Dermis blood vessel endothelial cell (primary cell): ENCODE measurements around the gene MYL5. TPM values are rescaled to one million over a fixed set of nuclear protein-coding genes. Genes with fewer than 3 reads are reported as not detected.
"Not testable (repeated sequence)": the region's sequence is repeated elsewhere in the genome, so short reads cannot be mapped to it uniquely, and the experiment has no call there.

Experiments used
- DNase-seq: peaks from one replicate; pipeline ENCODE4 v3.0.0; 2010
- total RNA-seq: library from RNA; depleted of rRNA; stranded (reverse); fragments of >200 nt; gene quantifications from 2 replicates; pipeline ENCODE4 v1.2.3, GENCODE V29; 2014

The MYL5 gene, protein sequence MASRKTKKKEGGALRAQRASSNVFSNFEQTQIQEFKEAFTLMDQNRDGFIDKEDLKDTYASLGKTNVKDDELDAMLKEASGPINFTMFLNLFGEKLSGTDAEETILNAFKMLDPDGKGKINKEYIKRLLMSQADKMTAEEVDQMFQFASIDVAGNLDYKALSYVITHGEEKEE
- 7.3 and 13.6 TPM in 2 replicates for total RNA-seq

DNA sequence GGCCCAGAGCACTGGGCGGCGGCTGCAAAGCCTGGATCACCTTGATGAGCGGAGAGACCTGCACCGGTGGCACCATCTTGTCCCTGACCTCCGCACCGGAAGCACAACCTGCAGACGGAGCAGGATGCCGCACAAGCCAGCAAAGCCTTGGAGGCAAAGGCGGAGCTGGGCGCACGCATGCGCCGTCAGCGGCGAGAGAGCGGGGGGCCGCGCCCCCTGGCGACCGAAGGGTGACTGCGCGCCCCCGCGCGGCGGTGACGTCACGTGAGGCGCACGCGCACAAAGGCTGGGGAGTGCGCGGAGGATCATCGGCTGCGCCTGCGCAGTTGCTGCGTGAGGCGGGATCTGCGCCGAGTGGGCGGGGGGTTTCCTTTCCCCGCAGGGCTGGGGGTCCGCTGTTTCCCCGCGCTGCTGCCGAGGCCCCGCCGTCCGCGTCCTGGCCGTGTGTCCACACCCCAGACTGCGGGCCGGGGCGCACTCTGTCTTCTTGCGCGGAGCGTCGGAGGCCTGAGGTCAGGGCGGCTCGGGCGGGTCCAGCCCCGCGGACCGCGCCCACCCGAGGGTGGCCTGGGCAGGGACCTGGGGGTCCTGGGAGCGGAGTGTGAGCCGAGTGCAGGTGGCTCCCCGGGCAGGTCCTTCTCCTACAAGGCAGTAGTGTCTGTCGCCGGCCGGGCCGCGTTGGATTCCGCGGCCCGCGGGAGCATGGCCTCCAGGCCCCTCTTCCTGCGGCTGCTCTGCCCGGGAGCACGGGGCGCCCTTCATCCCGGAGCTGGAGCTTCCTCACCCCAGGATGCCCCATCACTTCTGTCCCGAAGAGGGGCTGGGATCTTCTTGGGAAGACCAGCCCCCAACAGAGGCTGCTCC, at the start of gene MYL5, which contains the start of gene ATP5ME:
Gene MYL5, plus strand, starts transcription at position 371 of the 864 bp plus-strand sequence. CDS start 3,485 bp downstream, outside the sequence.
Gene ATP5ME, minus strand, starts transcription at position 105 of the 864 bp plus-strand sequence. Its CDS starts 29 bp downstream, at position 76.
- peak; percentile 96 for DNase-seq

DNA sequence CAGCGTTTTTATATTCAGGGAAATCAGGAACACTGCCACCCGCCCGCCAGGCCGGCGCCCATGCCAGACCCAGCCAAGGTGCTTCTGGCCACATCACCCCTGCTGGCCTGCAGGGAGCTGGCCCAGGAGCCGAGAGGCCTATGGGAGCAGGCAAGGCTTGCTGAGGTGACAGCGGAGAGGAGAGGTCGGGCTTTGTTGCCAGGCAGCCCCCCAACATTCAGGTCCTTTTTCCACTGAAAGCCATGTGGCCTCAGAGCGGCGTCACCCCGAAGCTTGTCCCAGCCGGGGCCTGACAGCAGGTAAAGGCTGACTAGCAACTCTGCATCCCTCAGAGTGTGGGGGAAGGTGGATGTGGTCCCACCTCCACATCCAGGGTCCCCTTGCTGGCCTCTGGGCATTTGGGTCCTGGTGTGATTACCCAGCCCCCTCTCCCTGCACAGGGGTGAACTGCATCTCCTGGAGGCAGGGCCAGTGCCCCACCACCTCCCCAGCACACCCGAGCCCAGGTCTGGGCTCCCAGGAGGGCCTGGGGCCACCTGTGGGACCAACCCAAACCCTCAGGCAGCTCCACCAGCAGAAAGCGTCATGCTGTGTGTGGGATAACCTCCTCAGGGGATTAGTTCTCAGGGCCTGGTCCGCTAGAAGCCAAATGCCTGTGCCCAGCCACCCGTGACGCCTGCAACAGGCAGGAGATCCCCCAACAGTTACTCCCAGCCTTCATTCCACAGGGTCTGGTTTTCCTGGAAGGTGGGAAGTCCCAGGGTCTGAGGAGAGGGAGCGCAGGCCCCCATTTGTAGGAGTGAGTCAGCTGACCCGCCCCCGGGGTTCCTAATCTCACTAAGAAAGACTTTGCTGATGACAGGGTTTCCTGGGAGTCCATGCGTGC, 49.4 kb upstream of the MYL5 start, which contains the start of gene PDE6B:
Gene PDE6B, plus strand, starts transcription at position 869 of the 886 bp plus-strand sequence. CDS start 54 bp downstream, outside the sequence.
- DNase-seq: no peak

DNA sequence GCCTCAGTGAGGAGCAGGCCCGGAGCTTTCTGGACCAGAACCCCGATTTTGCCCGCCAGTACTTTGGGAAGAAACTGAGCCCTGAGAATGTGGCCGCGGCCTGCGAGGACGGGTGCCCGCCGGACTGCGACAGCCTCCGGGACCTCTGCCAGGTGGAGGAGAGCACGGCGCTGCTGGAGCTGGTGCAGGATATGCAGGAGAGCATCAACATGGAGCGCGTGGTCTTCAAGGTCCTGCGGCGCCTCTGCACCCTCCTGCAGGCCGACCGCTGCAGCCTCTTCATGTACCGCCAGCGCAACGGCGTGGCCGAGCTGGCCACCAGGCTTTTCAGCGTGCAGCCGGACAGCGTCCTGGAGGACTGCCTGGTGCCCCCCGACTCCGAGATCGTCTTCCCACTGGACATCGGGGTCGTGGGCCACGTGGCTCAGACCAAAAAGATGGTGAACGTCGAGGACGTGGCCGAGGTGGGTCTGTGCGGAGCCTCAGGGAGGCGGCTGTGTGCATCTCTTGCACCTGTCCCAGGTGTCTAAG, 48.6 kb upstream of the MYL5 start:
- no peak for DNase-seq

DNA sequence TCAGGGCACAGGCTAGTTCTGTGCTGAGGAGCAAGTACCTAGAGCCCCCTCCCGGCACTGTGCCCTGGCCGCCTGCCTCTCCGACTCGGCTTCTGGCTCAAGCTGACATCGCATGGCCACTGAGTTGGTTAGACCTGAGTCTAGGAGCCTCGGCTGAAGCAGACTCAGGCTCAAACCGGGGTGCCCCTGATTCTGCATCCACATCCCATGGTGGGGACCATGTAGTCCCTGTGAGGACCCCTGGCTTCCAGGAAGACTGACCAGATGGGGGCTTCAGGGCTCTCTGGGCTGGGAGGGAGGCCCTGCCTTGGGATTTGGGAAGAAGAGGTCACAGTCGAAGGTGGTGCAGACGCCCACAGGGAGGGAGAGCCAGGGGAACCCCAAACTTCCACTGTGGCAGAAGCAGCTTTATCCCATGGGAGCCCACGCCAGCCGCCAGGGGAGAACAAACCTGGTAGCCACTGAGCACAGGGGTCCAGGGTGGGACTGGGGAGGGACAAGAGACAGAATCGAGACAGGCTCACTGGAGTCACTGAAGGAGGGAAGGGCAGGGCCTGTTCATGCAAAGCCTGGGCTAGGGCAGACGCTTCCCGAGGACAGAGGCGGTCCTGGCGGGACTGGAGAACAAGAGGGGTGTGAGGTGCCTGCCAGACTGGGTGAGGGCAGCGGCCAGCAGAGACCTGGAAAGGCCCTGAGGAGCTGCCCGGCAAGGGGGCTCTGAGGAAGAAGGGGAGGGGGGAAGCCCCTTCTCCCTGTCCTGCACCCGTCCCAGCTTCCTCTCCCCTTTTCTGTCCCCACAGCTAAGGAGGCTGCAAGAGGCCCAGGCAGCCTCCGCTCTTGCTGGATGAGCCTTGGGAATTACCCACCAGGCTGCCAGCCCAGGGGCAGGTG, 47.9 kb upstream of the MYL5 start:
- DNase-seq: no peak

DNA sequence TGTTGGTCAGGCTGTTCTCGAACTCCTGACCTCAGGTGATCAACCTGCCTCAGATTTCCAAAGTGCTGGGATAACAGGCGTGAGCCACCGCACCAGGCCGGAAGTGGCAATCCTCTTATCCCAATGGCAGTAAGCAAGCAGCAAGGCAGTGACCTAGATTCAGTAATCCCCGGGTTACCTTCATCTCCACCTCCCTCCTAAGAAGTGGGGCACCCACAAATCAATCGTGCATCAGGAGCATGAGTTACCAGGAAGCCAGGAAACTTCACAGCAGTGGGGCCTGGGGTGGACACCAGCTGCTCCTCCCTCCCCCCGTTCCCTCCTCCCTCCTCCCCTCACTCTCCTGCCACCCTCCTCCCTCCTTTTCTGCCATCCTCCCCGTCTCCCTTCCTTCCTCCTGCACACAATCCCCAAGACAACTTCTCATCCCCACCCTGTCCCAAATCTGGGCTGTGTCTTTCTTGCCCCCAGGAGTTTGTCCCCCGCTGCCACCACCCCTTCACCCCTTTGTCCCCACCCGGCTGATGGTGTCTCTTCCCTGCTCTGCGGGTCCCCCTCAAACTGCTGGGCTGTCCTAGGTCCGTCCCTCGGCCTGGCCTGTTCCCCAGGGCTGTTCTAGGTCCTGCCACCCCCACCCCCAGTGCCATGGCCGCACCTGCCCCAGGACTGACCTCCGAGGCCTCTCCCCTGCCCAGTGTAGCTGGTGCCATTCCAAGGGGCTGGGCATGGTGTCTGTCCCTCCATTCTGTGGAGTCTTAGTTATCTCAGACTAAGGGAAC, 46.8 kb upstream of the MYL5 start:
- DNase-seq: no peak

DNA sequence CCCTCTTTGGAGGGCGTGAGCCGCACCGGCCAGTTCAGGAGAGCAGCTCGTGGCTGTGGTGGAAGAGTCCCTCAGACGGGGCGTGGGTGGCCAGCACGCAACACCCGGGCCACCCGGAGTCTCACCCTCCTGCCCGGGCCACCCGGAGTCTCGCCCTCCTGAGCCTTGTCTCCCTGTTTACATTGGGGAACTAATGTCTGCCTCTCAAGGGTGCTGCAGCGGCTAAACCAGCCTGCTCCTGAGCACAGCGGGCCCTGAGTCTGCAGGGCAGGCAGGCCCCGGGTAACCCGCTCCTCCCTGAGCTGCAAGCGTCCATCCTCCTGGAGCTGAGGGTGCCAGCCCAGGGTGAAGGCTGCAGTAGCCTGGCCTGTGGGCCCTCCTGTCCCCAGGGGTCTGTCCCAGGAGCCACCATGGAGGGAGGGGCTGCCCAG, 46.0 kb upstream of the MYL5 start:
- no peak for DNase-seq

DNA sequence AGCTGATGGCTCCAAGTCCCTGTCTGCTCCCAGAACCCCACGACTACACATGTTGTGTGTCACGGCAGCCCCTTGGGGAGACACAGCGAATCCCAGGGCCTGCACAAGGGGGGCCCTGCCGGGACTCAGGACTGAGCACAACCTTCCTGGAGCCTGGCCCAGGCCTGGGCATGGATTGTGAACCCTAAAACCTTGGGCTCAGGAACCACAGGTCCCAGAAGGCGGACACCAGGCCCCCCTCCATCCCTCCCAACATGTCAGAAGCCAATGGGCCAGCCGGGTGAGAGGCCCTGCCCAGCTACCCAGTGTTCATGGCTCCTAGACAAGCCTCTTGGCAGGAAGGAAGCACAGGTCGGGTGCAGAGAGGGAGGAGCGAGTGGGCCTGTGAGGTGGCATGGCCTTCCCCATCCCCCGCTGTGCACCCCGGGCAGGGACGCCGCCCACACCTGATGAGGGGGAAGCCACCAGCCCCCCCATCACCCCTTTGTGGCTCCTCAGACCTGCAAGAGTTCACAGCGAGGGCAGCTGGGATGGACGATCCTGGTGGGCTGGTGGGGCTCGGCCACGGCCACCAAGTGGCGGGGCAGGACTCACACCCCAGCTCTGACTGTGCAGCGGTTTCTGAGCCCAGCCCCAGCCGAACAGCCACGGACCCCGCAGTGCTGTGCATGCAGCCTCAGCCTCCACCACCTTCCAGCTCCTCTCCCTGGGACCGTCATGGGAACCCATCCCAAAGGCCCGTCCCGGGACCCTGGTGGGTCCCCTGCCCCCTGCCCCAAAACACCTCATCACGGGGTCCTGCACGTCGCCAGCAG, 45.3 kb upstream of the MYL5 start:
- DNase-seq: no peak

DNA sequence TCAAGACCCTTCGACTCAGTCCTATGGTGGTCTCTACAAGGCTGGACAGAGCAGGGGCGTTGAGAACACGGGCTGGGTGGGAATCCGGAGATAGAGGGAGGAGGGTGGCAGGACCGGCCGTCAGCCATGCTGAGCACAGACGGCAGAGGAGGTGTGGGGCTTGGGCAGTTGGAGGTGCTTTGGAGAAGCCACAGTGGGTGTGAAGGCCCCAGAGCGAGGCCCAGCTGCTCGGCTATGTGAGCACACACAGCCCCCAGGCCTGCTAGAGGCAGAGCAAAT, 44.8 kb upstream of the MYL5 start:
- DNase-seq: no peak

DNA sequence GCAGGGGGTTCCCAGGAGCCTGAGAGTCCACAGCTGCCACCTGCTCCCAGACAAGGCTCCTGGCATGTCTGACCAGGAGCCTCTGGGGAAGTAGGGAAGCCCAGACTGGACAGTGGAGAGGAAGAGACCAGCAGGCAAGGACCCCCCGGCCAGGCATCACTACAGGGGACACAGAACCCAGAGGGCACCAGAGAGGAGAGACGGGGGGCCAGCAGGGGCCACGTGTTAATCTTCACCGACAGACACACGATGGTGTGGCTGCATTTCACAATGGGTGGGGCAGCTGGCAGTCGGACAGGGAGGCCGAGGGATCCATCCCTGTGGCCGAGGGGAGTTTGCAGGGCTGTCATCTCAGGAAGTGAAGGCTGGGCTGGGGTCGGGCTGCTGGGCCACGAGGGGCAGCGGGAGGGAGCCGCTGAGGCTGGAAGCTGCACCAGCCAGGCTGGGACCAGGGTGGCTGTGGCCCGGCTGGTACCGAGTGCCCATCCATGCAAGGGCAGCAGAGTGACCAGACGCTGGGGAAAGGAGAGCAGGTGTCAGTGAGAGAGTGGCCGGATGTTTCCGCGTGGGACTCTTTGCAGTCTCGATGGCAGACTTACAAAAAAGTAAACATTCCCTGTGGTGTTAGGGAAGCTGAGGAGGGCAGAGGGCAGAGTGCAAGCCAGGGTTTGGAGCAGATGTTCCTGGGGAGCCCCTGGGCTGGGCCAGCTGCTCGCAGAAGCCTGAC, 44.3 kb upstream of the MYL5 start:
- no peak for DNase-seq

DNA sequence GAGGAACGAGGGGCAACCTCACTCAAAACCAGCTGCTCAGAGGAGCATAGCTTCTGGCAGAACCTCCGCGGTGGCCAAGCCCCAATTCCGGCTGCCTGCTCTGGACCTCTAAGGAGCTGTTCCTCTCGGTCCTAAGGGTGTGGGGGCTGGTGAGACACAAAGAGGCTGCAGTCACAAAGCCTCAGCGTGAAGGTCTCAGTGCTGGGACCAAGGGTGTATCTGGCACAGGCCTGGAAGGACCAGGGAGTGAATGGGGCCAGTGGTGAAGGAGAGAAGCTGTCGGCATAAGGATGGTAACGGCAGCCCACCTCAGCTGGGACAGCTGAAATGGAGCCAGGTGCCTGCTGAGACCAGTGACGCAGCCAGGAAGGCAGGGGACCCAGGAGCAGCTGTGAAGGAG, 43.7 kb upstream of the MYL5 start:
- DNase-seq: no peak

DNA sequence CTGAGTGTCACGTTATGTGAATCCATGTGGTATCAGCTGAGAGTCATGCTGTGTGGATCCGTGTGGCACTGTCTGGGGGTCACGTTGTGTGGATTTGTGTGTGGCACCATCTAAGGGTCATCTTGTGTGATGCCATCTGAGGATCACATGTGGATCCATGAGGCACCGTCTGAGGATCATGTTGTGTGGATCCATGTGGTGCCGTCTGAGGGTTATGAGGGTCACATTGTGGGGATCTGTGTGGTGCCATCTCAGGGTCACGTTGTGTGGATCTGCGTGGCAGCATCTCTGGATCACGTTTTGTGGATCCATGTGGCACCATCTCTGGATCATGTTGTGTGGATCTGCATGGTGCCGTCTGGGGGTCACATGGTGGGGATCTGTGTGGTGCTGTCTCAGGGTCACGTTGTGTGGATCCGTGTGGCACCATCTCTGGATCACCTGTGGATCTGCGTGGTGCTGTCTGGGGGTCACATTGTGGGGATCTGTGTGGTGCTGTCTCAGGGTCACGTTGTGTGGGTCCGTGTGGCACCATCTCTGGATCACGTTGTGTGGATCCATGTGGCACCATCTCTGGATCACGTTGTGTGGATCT, 42.0 kb upstream of the MYL5 start:
- DNase-seq: no peak

DNA sequence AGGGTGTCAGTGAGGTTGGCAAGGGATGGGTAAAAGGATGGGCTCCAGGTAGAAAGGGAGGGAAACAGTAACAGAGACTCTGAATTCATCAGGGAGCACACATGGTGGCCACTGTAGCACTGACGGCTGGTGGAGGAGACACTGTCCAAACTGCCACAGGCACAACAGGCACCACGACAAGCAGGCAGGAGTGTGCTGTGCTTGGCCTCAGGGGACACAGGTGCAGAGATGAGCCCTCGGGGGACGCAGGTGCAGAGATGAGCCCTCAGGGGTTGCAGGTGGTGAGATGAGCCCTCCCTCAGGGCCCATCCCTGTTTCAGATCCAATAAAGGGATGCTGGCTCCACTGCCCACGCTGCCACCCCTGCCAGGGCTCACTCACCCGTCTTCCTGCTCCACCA, 41.4 kb upstream of the MYL5 start:
- no peak for DNase-seq

DNA sequence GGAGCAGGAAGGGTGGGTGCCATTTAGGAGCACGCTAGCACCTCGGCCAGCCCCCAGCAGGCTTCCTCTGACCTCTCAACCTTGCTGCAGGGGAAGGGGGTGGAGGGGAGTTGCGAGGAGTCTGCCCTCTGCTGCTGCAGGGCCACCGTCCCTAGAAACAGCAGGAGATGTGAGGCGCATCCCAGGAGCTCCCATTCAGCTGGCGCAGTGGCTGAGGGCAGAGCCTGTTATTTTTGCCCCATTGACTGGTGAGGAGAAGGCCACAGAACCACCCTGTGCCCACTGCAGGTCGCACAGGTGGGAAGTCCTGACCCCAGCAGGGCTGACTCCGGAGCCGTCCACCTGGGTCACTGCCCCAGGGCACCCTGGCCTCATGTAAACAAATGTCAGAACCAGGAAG, 40.9 kb upstream of the MYL5 start:
- DNase-seq: no peak

DNA sequence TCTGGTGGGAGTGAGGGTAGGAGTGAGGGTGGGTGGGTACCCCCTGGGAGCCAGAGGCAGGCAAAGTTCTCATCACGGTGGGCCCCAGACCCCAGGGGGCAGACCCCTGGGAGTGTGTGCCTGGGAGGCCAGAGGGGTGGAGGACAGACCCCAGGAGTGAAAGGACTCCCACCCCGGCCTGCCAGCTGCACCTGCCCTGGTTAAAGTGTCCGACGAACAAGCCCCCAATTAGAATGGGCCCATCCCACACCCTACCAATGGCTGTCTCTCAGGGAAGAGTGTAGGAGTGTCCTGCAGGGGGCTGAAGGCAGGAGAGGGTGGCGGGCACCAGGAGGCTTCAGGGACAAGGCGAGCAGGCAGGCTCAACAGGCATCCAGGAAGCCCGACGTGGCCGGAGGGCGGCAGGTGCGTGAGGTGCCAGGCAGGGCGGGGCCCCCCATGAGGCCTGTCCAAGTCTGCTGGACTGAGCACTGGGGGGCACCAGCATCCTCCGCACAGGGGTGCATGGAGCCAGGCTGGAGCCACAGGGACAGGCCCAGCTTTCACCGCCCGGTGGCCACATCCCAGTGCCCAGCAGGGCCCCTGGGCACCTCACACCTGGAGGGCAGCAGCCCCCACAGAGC, 40.3 kb upstream of the MYL5 start:
- DNase-seq: no peak

DNA sequence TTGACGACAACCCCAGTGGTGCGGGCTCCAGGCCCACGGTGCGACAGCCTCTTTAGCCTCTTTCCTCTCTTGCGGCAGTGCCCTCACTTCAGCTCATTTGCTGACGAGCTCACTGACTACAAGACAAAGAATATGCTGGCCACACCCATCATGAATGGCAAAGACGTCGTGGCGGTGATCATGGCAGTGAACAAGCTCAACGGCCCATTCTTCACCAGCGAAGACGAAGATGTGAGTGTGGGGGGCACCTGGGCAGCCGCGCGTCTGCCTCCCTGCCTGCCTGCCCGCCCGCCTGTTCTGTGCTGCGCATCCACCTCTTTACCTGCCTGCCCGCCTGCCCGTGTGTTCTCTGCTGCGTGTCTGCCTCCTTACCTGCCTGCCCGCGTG, 39.8 kb upstream of the MYL5 start:
- DNase-seq: no peak

DNA sequence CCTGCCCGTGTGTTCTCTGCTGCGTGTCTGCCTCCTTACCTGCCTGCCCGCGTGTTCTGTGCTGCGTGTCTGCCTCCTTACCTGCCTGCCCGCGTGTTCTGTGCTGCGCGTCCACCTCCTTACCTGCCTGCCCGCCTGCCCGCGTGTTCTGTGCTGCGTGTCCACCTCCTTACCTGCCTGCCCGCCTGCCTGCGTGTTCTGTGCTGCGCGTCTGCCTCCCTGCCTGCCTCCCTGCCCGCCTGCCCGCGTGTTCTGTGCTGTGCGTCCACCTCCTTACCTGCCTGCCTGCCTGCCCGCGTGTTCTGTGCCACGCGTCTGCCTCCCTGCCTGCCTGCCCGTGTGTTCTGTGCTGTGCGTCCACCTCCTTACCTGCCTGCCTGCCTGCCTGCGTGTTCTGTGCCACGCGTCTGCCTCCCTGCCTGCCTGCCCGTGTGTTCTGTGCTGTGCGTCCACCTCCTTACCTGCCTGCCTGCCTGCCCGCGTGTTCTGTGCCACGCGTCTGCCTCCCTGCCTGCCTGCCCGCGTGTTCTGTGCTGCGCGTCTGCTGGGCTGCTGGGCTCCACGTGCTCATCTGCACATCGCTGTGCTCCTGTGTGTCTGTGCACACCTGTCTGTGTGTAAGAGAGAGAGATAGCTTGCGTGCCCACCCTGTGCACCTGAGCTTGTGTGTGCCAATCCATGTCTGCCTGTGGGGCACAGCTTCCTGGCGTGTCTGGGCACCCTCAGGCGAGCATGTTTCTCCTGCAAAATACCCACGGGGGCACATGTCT, 39.1 kb upstream of the MYL5 start:
- not testable (repeated sequence) for DNase-seq

DNA sequence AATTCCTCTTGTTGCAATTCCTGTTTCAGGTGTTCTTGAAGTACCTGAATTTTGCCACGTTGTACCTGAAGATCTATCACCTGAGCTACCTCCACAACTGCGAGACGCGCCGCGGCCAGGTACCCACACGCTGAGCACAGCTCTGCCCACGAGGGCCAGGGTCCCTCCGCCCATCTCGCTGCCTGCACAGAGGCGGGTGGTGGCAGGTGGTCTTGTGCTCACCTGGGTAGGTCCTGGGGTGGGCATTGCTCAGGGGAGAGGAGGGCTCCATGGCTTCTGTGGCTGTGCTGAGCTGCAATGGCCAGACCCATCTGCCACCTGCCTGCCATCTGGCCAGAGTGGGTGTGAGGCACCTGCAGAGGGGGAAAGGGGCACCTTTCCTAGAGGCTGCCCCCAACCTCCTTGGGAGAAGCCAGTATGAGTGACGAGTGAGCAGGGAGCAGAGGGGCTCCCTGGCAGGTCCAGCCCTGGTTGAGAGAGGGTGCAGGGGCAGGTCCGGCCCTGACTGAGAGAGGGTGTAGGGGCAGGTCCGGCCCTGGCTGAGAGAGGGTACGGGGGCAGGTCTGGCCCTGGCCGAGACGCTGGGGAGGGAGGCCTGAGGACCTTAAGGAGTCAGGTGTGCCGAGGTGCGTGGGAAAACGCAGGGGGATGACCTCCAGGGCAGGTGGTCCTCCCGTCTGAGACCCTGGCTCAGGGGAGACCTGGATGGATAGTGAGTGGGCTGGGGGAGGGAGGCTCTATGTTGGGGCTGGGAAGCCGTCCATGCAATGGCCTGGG, 38.3 kb upstream of the MYL5 start:
- DNase-seq: no peak
